Measurements from ENCODE around the gene TARBP1. TPM values are rescaled to one million over a fixed set of nuclear protein-coding genes. Genes with fewer than 3 reads are reported as not detected.

The TARBP1 gene
- total and polyA plus RNA-seq, 2 of the 8 experiments (the other 6 are each of a cell fraction or from before 2014, with no cell fraction given): 21.9 to 32.3 TPM

- no peak overlapping the region for H2AFZ ChIP-seq (ENCODE audit: low read length)
- H2BK20ac ChIP-seq (ENCODE audit: low read length): no peak overlapping the region; the same call in 1 of the 2 replicates
- peaks cover 0 to 6% (median 3%) of the 10 kb centered on the region in 4 experiments; a peak in 3 of 7 replicates for H3K4me1 ChIP-seq (replicated peaks in 1 of 4; ENCODE audit: control insufficient read depth in 3 of 4, insufficient read depth in 4 of 4, low read length in 3 of 4)
- ChIA-PET CTCF (ENCODE audit: partially characterized antibody) (interaction anchor here (0.7 to 1.2 kb wide), 6 partner anchors 10 to 602 kb away, joined by 3 read pairs; no protein-coding TSS in a partner anchor), POLR2A (ENCODE audit: partially characterized antibody) (interaction anchor here (0.6 kb wide), 1 partner anchor 120 kb away, joined by 3 read pairs; no protein-coding TSS in a partner anchor)
- H3K27ac ChIP-seq (ENCODE audit: low read depth, low read length): no peak overlapping the region
- no peak overlapping the region for H2BK15ac ChIP-seq (ENCODE audit: low read length)
- H3K9me3 ChIP-seq (ENCODE audit: insufficient read depth in 2 of 2, low read depth in 1 of 2, low read length in 1 of 2): no peaks in the 10 kb centered on the region
- no peak overlapping the region for H4K5ac ChIP-seq (ENCODE audit: insufficient read length, low read depth, low read length)
- no peaks in the 10 kb centered on the region for H4K20me1 ChIP-seq (replicated peaks in 1 of 2; ENCODE audit: control insufficient read depth in 1 of 2, insufficient read depth in 2 of 2, low read length in 2 of 2)
- WGBS, 2 experiments (ENCODE audit: extremely low coverage in 1 of 2, insufficient coverage in 1 of 2, insufficient read length in 1 of 2, insufficient replicate concordance in 2 of 2, low coverage in 1 of 2, low lambda C conversion rate in 2 of 2, missing lambda C conversion rate in 1 of 2): 81% methylated on average over 4 of the region's 4 CpGs; no CpG with 5 or more reads in 1 of the 2 experiments
- no peak for DNase-seq (ENCODE audit: low read depth in 1 of 2, low spot score in 2 of 2)
- no peak overlapping the region for H3K14ac ChIP-seq (ENCODE audit: insufficient read length)
- peak overlapping the region; percentile 1 for H3K56ac ChIP-seq (replicated peaks; ENCODE audit: insufficient read length, low read depth, low read length)
- TF ChIP-seq TAF7 (optimal IDR thresholded peaks at IDR 0.05; ENCODE audit: borderline replicate concordance, low read depth, low read length) (no peak), MAX (IDR thresholded peaks at IDR 0.05) (peak; percentile 28; the same call in 1 of the 2 replicates)
- H3K9ac ChIP-seq (replicated peaks in 1 of 4; ENCODE audit: extremely low read depth in 1 of 4, low read depth in 3 of 4, low read length in 3 of 4): no peak overlapping the region
- no peaks in the 10 kb centered on the region for H3K79me1 ChIP-seq (ENCODE audit: low read depth, low read length)
- H2BK120ac ChIP-seq (replicated peaks; ENCODE audit: low read depth, low read length): no peak overlapping the region
- no peak overlapping the region for H3K4me3 ChIP-seq (ENCODE audit: extremely low read depth in 1 of 4, insufficient read depth in 2 of 4, low read depth in 3 of 4, low read length in 4 of 4)
- no peak overlapping the region for H2BK12ac ChIP-seq (ENCODE audit: low read depth, low read length)
- no peak overlapping the region; the same call in 1 of the 2 replicates for H3K18ac ChIP-seq (ENCODE audit: extremely low read depth, low read length)
- no peak overlapping the region for H4K8ac ChIP-seq (ENCODE audit: extremely low read depth, insufficient read depth, low read length)
- no peaks in the 10 kb centered on the region for H3K79me2 ChIP-seq (ENCODE audit: control insufficient read depth in 1 of 2, insufficient read depth in 2 of 2, low read length in 2 of 2)
- H3K4me2 ChIP-seq (ENCODE audit: insufficient read depth in 1 of 2, low read depth in 2 of 2, low read length in 2 of 2): 0 out of 4 replicates have a peak overlapping the region, but pooled peaks of 1 of the 2 experiments have one; percentile 12
- H4K91ac ChIP-seq (replicated peaks; ENCODE audit: insufficient read length, low read length): no peak overlapping the region
- no peak for FAIRE-seq
- H2BK5ac ChIP-seq (ENCODE audit: low read depth, low read length): no peak overlapping the region
- H3K23me2 ChIP-seq (ENCODE audit: low read depth, low read length): no peaks in the 10 kb centered on the region
- no peak overlapping the region for H3K4ac ChIP-seq (replicated peaks; ENCODE audit: insufficient read length, low read depth, low read length)
- H3K27me3 ChIP-seq (replicated peaks in 1 of 4; ENCODE audit: control insufficient read depth in 3 of 4, extremely low read depth in 1 of 4, insufficient read depth in 3 of 4, low read length in 3 of 4): no peaks in the 10 kb centered on the region
- H3K36me3 ChIP-seq (ENCODE audit: control insufficient read depth in 2 of 4, insufficient read depth in 4 of 4, low read length in 3 of 4): no peaks in the 10 kb centered on the region
- no peak overlapping the region for H2AK5ac ChIP-seq (ENCODE audit: low read depth, low read length)
- H3K23ac ChIP-seq (ENCODE audit: insufficient read length): no peak overlapping the region
Observed at GRCh38 chr1:234490793-234491479, 12.0 kb upstream of the TARBP1 start.
